OCI-M2 (cell line): Measurements from ENCODE around the gene LSM7.

Experiments used
- DNase-seq: peaks from one replicate; lab custom pipeline; 2025; ENCODE audit not compliant: unreplicated experiment; lab: John Stamatoyannopoulos, UW

The LSM7 gene

GRCh38 chr19:2305452-2306280 lies 22.7 kb downstream of the LSM7 start:
- DNase-seq: no peak

GRCh38 chr19:2303211-2303798 lies 25.1 kb downstream of the LSM7 start:
- no peak for DNase-seq

GRCh38 chr19:2302319-2303210 lies 25.8 kb downstream of the LSM7 start:
- DNase-seq: no peak

- no peak for DNase-seq
These were observed 27.9 kb downstream of the LSM7 start for GRCh38 chr19:2300533-2300932.

- DNase-seq: no peak
These were observed 32.2 kb downstream of the LSM7 start for GRCh38 chr19:2296141-2296540.

- DNase-seq: no peak
These were observed 33.6 kb downstream of the LSM7 start for GRCh38 chr19:2294687-2295335.

- DNase-seq: no peak
These were observed 37.1 kb downstream of the LSM7 start for GRCh38 chr19:2291185-2291751.

- DNase-seq: no peak
These were observed 37.8 kb downstream of the LSM7 start for GRCh38 chr19:2290441-2291184.

- no peak for DNase-seq
These were observed 38.5 kb downstream of the LSM7 start for GRCh38 chr19:2289714-2290435.

GRCh38 chr19:2288818-2289713 lies 39.3 kb downstream of the LSM7 start:
- no peak for DNase-seq

GRCh38 chr19:2288338-2288817 lies 40.0 kb downstream of the LSM7 start:
- DNase-seq: no peak

GRCh38 chr19:2287585-2288337 lies 40.6 kb downstream of the LSM7 start:
- DNase-seq: no peak

- no peak for DNase-seq
These were observed 41.8 kb downstream of the LSM7 start for GRCh38 chr19:2286402-2287140.

GRCh38 chr19:2283835-2284507 lies 44.4 kb downstream of the LSM7 start:
- no peak for DNase-seq

GRCh38 chr19:2282862-2283237 lies 45.5 kb downstream of the LSM7 start:
- no peak for DNase-seq

GRCh38 chr19:2282062-2282861 lies 46.1 kb downstream of the LSM7 start, which contains the start of gene PEAK3:
PEAK3 (minus strand) TSS chr19:2282175; CDS start chr19:2280931, 1,244 bp downstream.
- no peak for DNase-seq
